Spleen (tissue), 11 donors: ENCODE results near the gene STK38. TPM values are rescaled to one million over a fixed set of nuclear protein-coding genes. Genes with fewer than 3 reads are reported as not detected.
A peak's percentile ranks its signal among the peaks of the same experiment; 100 is the strongest.

Experiments
- DNase-seq: peaks from one replicate; pipeline ENCODE4 v3.0.0-alpha.2; 2020
- H3K27ac ChIP-seq, 8 donors: fragments of 200-600 bp; sonication (generic) in 7 of 8; 1 replicate in 4 of 8; 2 replicates in 4 of 8; pipeline versions ENCODE4 v1.5.0 to v1.8.0; 2016 to 2021; ENCODE audit warnings: inconsistent platforms in 4 of 8, mild to moderate bottlenecking in 4 of 8, moderate library complexity in 1 of 8
- H3K27me3 ChIP-seq, 7 donors: fragments of 200-600 bp; sonication (generic) in 6 of 7; replicated peaks in 1 of 7; 1 replicate in 4 of 7; 2 replicates in 3 of 7; pipeline versions ENCODE4 v1.5.0 to v1.8.0; 2016 to 2021; ENCODE audit warnings: inconsistent platforms in 3 of 7, mild to moderate bottlenecking in 1 of 7
- H3K36me3 ChIP-seq, 6 donors: fragments of 200-600 bp; sonication (generic) in 5 of 6; 1 replicate in 4 of 6; 2 replicates in 2 of 6; pipeline versions ENCODE4 v1.5.0 to v1.8.0; 2016 to 2021; ENCODE audit warnings: inconsistent platforms in 2 of 6
- H3K4me1 ChIP-seq, 6 donors: fragments of 200-600 bp; sonication (generic) in 5 of 6; 1 replicate in 3 of 6; 2 replicates in 3 of 6; pipeline versions ENCODE4 v1.5.0 to v1.8.0; 2016 to 2021; ENCODE audit warnings: inconsistent platforms in 3 of 6
- H3K4me3 ChIP-seq, 8 donors: fragments of 200-600 bp; sonication (generic) in 7 of 8; 1 replicate in 4 of 8; 2 replicates in 4 of 8; pipeline versions ENCODE4 v1.5.0 to v1.8.0; 2016 to 2021; ENCODE audit warnings: inconsistent platforms in 4 of 8, mild to moderate bottlenecking in 4 of 8, moderate library complexity in 2 of 8
- H3K9me3 ChIP-seq, 8 donors: fragments of 200-600 bp; sonication (generic) in 7 of 8; 1 replicate in 4 of 8; 2 replicates in 4 of 8; pipeline versions ENCODE4 v1.5.0 to v1.8.0; 2016 to 2021; ENCODE audit warnings: inconsistent platforms in 4 of 8
- CTCF ChIP-seq, 11 experiments: fragments of 200-600 bp in 7 of 11; fragments of 450-650 bp in 4 of 11; sonication (generic) in 4 of 11; IDR thresholded peaks in 8 of 11; conservative IDR thresholded peaks in 3 of 11; 1 replicate in 7 of 11; 2 replicates in 4 of 11; pipeline versions ENCODE4 v1.4.0 to v1.8.0; 2016 to 2021; ENCODE audit warnings: antibody characterized with exemption in 11 of 11, inconsistent platforms in 4 of 11, mild to moderate bottlenecking in 1 of 11
- POLR2A ChIP-seq, 3 donors: fragments of 450-650 bp; IDR thresholded peaks; one replicate each; pipeline ENCODE4 v1.5.1; 2017; ENCODE audit warnings: antibody characterized with exemption in 3 of 3, mild to moderate bottlenecking in 1 of 3
- POLR2AphosphoS5 ChIP-seq, 3 donors: sonication (generic); formaldehyde crosslinking; IDR thresholded peaks; one replicate each; pipeline ENCODE4 v1.5.1; 2017; ENCODE audit warnings: antibody characterized with exemption in 3 of 3
- WGBS, 5 donors: extraction: QIAGEN DNeasy Blood & Tissue Kit in 3 of 5; methylation state at CpG; one replicate each; pipeline versions ENCODE4 v1.1.5 to v1.1.7; 2013 to 2018; 5-methylcytosine and 5-hydroxymethylcytosine counted together
- intact Hi-C: fragments of 100-400 bp; cut with DNase I; formaldehyde crosslinking; loops from one replicate; pipeline ENCODE4 v1.15.0; 2023; ENCODE audit warnings: low total_unique reads
- polyA plus RNA-seq, 3 donors: library from polyadenylated mRNA; stranded (reverse); fragments of 200-250 nt; gene quantifications; one replicate each; pipeline ENCODE4 v1.2.1, GENCODE V29; 2013
- total RNA-seq, 7 donors: library from RNA; depleted of rRNA in 3 of 7; stranded (reverse); fragments of >200 nt in 3 of 7; fragmentation: NEBNext Ultra II Directional in 4 of 7; extraction: Animal tissue kit (Norgen Biotek cat#: 25700) in 4 of 7; gene quantifications; one replicate each; pipeline versions ENCODE4 v1.1.0 to v1.2.1, GENCODE V29; 2016 to 2021
- donor health status: healthy with polysubstance abuse.
- donor health status: DM: no; HTN: no; CAD: no; lungs with moderate emphysema.
- donor health status: DM: no; HTN: no; CAD: no.
- donor health status: Bipolar disorder and iron deficiency.
- donor health status: healthy.
- donor health status: DM: no; HTN: no; CAD: no.
- donor health status: DM: yes; HTN: yes; CAD: no.

The STK38 gene
- total and polyA plus RNA-seq, 10 donors: 16.4 to 51.8 (median 34.0) TPM

- Histone ChIP-seq H3K4me1 (peaks cover 0 to 32% (median 12%) of the 10 kb centered on the region in 6 donors), H3K27ac (peak overlapping the region in 1 of 8 donors; percentile 20), H3K27me3 (no peaks in the 10 kb centered on the region), H3K4me3 (no peak overlapping the region), H3K9me3 (no peaks in the 10 kb centered on the region), H3K36me3 (no peaks in the 10 kb centered on the region)
- TF ChIP-seq POLR2AphosphoS5 (IDR thresholded peaks at IDR 0.05) (no peak), POLR2A (IDR thresholded peaks at IDR 0.05) (no peak), CTCF (IDR thresholded peaks at IDR 0.05 in 8 of 11, conservative IDR thresholded peaks at IDR 0.05 in 3 of 11) (no peak)
- intact Hi-C loops: no loop called here
- WGBS, 5 donors: 67 to 79% (median 73%) methylated on average over 7 of the region's 7 CpGs
- no peak for DNase-seq
Measured at GRCh38 chr6:36559011-36559793, 11.9 kb upstream of the STK38 start.

GRCh38 chr6:36556281-36556680 is 9.0 kb upstream of the STK38 start:
- H3K4me1 ChIP-seq: peaks cover 0 to 32% (median 12%) of the 10 kb centered on the region in 6 donors
- intact Hi-C loops: no loop called here
- no peak for TF ChIP-seq CTCF (IDR thresholded peaks at IDR 0.05 in 8 of 11, conservative IDR thresholded peaks at IDR 0.05 in 3 of 11)
- H3K36me3 ChIP-seq: no peaks in the 10 kb centered on the region
- H3K27me3 ChIP-seq: no peaks in the 10 kb centered on the region
- WGBS, 5 donors: 43 to 83% (median 68%) methylated on average over 5 of the region's 5 CpGs
- no peaks in the 10 kb centered on the region for H3K9me3 ChIP-seq
- DNase-seq: no peak
- no peak overlapping the region for H3K4me3 ChIP-seq
- peak overlapping the region in 2 of 8 donors; percentile 49 to 71 for H3K27ac ChIP-seq

- 73 to 91% (median 85%) methylated on average over 1 of the region's 1 CpG for WGBS, 5 donors
- intact Hi-C loops: no loop called here
- Histone ChIP-seq H3K4me3 (no peak overlapping the region), H3K27me3 (no peaks in the 10 kb centered on the region), H3K9me3 (no peaks in the 10 kb centered on the region), H3K4me1 (peaks cover 0 to 33% (median 12%) of the 10 kb centered on the region in 6 donors), H3K27ac (peak overlapping the region in 2 of 8 donors; percentile 49 to 71), H3K36me3 (no peaks in the 10 kb centered on the region)
- DNase-seq: no peak
- TF ChIP-seq POLR2AphosphoS5 (IDR thresholded peaks at IDR 0.05): no peak
- no peak for TF ChIP-seq POLR2A (IDR thresholded peaks at IDR 0.05)
- TF ChIP-seq CTCF (IDR thresholded peaks at IDR 0.05 in 8 of 11, conservative IDR thresholded peaks at IDR 0.05 in 3 of 11): no peak
Measured at GRCh38 chr6:36555750-36556252, 8.5 kb upstream of the STK38 start.

DNA sequence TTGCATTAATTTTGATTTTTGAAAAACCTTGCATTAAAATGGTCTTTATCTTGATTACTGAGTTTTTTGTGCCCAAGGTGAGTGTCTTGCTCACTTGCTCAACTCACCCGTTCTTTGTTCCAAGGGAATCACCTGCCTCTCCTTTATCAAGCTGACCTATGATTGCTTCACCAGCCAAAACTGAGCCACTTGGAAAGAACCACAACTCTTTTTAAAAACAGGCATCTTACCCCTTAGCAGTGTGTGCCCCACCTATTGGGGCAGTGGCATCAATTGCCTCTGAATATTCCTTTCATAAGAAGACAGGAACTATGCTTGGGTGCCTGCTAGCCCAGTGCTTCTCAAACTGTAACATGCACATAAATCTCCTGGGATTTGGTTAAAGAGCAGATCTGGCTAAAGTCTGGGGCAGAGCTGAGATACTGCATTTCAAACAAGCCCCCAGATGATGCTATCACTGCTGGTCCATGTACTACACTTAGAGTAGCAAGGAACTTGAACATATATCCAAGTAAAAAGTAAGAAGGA is 3.3 kb upstream of the STK38 start:
- intact Hi-C loops: no loop called here
- Histone ChIP-seq H3K4me1 (peaks cover 6 to 35% (median 18%) of the 10 kb centered on the region in 6 donors), H3K4me3 (no peak overlapping the region), H3K36me3 (no peaks in the 10 kb centered on the region), H3K9me3 (no peaks in the 10 kb centered on the region), H3K27ac (no peak overlapping the region), H3K27me3 (no peaks in the 10 kb centered on the region)
- WGBS, 5 donors: 52 to 84% (median 79%) methylated on average over 1 of the region's 1 CpG
- DNase-seq: no peak
- no peak for TF ChIP-seq CTCF (IDR thresholded peaks at IDR 0.05 in 8 of 11, conservative IDR thresholded peaks at IDR 0.05 in 3 of 11)
- no peak for TF ChIP-seq POLR2AphosphoS5 (IDR thresholded peaks at IDR 0.05)
- no peak for TF ChIP-seq POLR2A (IDR thresholded peaks at IDR 0.05)
